ENCODE measurements around the gene GM2A.

DNA sequence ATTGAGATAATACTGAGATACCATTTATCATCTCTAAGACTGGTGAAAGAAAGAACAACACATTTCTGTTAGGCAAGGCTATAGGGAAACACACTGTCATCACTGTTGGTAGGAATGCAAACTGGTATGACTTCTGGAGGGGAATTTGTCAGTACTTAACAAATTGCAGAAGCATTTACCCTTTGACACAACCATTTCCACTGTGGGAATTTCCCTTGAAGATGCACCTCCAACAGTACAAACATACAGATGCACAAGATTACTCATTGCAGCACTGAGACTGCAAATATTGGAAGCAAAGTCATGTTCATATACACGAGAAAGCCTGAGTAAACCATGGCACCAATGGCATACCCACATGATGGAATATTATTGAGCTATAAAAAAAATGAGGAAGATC is 17.6 kb downstream of the GM2A start:
- TF ChIP-seq, protein P1, sequence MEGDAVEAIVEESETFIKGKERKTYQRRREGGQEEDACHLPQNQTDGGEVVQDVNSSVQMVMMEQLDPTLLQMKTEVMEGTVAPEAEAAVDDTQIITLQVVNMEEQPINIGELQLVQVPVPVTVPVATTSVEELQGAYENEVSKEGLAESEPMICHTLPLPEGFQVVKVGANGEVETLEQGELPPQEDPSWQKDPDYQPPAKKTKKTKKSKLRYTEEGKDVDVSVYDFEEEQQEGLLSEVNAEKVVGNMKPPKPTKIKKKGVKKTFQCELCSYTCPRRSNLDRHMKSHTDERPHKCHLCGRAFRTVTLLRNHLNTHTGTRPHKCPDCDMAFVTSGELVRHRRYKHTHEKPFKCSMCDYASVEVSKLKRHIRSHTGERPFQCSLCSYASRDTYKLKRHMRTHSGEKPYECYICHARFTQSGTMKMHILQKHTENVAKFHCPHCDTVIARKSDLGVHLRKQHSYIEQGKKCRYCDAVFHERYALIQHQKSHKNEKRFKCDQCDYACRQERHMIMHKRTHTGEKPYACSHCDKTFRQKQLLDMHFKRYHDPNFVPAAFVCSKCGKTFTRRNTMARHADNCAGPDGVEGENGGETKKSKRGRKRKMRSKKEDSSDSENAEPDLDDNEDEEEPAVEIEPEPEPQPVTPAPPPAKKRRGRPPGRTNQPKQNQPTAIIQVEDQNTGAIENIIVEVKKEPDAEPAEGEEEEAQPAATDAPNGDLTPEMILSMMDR (IDR thresholded peaks at IDR 0.05): no peak
- TF ChIP-seq POLR2A (IDR thresholded peaks at IDR 0.05): no peak

Data from right lobe of liver (tissue), 4 donors.